Ovary (tissue), 3 donors: ENCODE results near the gene E2F8.

ENCODE experiments used
- CTCF ChIP-seq, 3 donors: fragments of 450-650 bp in 2 of 3; fragments of 200-600 bp in 1 of 3; IDR thresholded peaks; one replicate each; pipeline versions ENCODE4 v1.5.1 to v1.8.0; 2016 to 2022; ENCODE audit warnings: antibody characterized with exemption in 3 of 3, mild to moderate bottlenecking in 1 of 3
- EP300 ChIP-seq: sonication (generic); formaldehyde crosslinking; IDR thresholded peaks from one replicate; pipeline ENCODE4 v1.6.1; 2017; ENCODE audit warnings: antibody characterized with exemption
- POLR2A ChIP-seq: fragments of 450-650 bp; IDR thresholded peaks from one replicate; pipeline ENCODE4 v1.6.1; 2017; ENCODE audit warnings: antibody characterized with exemption, mild to moderate bottlenecking, moderate library complexity
- donor health status: DM: no; HTN: no; CAD: no.

- TF ChIP-seq CTCF (IDR thresholded peaks at IDR 0.05): no peak
- no peak for TF ChIP-seq POLR2A
- TF ChIP-seq EP300: no peak
These were observed 19.6 kb downstream of the E2F8 start for GRCh38 chr11:19220903-19221724.
